Skeletal muscle tissue (tissue), 4 donors: ENCODE results near the gene STX8. TPM values are rescaled to one million over a fixed set of nuclear protein-coding genes. Genes with fewer than 3 reads are reported as not detected.
A peak's percentile ranks its signal among the peaks of the same experiment; 100 is the strongest.

Experiments
- H3K27ac ChIP-seq: one replicate; pipeline ENCODE4 v1.7.0; 2013; ENCODE audit warnings: mild to moderate bottlenecking, low read depth, low read length, inconsistent platforms
- H3K27me3 ChIP-seq, 3 donors: one replicate each; pipeline ENCODE4 v1.7.0; 2013; ENCODE audit warnings: low read length in 3 of 3; ENCODE audit not compliant: control insufficient read depth in 3 of 3, insufficient read depth in 3 of 3
- H3K36me3 ChIP-seq, 3 donors: one replicate each; pipeline ENCODE4 v1.7.0; 2013; ENCODE audit warnings: low read length in 3 of 3; ENCODE audit not compliant: control insufficient read depth in 3 of 3, insufficient read depth in 3 of 3
- H3K4me1 ChIP-seq, 3 donors: one replicate each; pipeline ENCODE4 v1.7.0; 2013; ENCODE audit warnings: low read length in 3 of 3, mild to moderate bottlenecking in 3 of 3; ENCODE audit not compliant: control insufficient read depth in 3 of 3, insufficient read depth in 3 of 3
- H3K4me3 ChIP-seq, 3 donors: one replicate each; pipeline ENCODE4 v1.7.0; 2013; ENCODE audit warnings: low read length in 3 of 3
- H3K9ac ChIP-seq, 3 donors: one replicate each; pipeline ENCODE4 v1.7.0; 2013; ENCODE audit warnings: low read length in 3 of 3, mild to moderate bottlenecking in 3 of 3, moderate library complexity in 2 of 3, low read depth in 1 of 3
- H3K9me3 ChIP-seq, 3 donors: one replicate each; pipeline ENCODE4 v1.7.0; 2013; ENCODE audit warnings: low read length in 3 of 3; ENCODE audit not compliant: control insufficient read depth in 3 of 3
- total RNA-seq: library from RNA; depleted of rRNA; stranded (reverse); fragments of >200 nt; gene quantifications from one replicate; pipeline ENCODE4 v1.2.3, GENCODE V29; 2014
- donor health status: Osteomylitis.

STX8 gene
- total RNA-seq, 1 donor from 2014 or later = 68.4 TPM

DNA sequence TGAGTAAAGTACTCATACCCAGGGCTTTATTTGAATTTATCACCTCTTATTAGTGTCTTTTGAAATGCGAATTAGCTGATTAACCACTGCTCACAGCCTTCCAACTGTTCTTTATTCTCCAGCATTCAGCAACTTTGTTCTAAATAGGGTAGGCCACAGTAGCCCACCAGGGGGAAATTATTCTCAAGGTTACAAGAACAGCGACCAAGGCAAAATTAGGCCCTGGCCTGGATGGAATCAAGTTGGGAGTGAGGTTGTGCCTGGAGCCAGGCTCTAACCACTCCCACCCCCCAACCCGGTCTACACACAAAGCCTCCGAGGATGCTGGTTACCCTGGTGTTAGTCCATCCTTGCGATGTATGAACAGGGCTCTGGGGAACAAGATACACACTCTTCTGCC, 245.5 kb downstream of the STX8 start:
- Histone ChIP-seq H3K27ac (peak overlapping the region; percentile 64), H3K9ac (no peak overlapping the region), H3K4me3 (no peak overlapping the region), H3K9me3 (no peaks in the 10 kb centered on the region), H3K4me1 (peaks cover 9 to 13% (median 10%) of the 10 kb centered on the region in 3 donors), H3K27me3 (no peaks in the 10 kb centered on the region), H3K36me3 (no peaks in the 10 kb centered on the region)

DNA sequence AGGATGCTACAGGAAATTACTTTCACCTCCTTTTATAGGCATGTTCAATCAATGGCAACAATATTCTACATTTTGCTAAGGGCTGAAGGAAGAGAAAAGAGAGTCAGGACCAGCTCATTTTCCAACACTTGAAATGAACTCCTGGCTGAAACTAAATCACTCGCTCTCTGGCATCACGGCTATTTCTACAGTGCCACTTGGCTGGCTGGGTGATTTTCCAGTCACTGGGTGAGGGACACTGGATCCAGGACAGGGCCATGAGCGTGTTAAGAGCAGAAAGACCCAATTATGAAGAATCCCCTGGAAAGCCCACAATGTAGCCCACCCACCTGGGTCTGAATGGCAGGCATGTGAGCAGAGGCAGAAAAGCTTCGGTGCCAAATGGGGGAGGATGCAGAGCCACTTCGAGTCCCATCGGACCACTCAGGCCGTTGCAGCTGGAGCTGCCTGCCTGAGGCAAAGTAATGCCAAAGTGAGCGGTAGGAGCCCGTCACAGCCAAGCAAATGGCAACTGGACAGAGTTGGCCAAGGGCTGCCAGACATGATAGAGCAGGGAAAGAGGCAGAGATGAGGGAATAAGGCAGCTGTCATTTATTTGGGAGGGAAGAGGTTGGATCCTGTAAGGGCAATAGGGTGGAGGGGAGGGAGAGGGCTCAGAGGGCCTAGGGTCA, 246.2 kb downstream of the STX8 start:
- H3K9ac ChIP-seq = peak overlapping the region in 1 of 3 donors; percentile 33
- H3K4me1 ChIP-seq = peaks cover 9 to 15% (median 10%) of the 10 kb centered on the region in 3 donors
- peak overlapping the region; percentile 64 for H3K27ac ChIP-seq
- no peaks in the 10 kb centered on the region for H3K9me3 ChIP-seq
- H3K36me3 ChIP-seq = no peaks in the 10 kb centered on the region
- H3K4me3 ChIP-seq = peak overlapping the region; percentile 23 to 56 (median 56)
- H3K27me3 ChIP-seq = no peaks in the 10 kb centered on the region

DNA sequence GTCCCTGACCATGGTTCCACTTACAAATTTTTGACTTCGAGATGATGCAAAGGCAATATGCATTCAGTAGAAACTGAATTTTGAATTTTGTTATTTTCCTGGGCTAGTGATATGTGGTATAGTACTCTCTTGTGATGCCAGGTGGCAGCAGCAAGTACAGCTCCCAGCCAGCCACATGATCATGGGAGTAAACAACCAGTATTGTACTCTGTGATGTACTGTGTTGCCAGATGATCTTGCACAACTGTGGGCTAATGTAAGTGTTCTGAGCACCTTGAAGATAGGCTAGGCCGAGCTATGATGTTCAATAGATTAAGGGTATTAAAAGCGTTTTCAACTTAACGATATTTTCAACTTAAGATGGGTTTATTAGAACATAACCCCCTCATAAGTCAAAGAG, 250.8 kb downstream of the STX8 start:
- no peaks in the 10 kb centered on the region for H3K27me3 ChIP-seq
- H3K9me3 ChIP-seq = no peaks in the 10 kb centered on the region
- H3K36me3 ChIP-seq = no peaks in the 10 kb centered on the region
- H3K4me3 ChIP-seq = no peak overlapping the region
- peaks cover 6 to 11% (median 9%) of the 10 kb centered on the region in 3 donors for H3K4me1 ChIP-seq
- H3K9ac ChIP-seq = no peak overlapping the region
- no peak overlapping the region for H3K27ac ChIP-seq

DNA sequence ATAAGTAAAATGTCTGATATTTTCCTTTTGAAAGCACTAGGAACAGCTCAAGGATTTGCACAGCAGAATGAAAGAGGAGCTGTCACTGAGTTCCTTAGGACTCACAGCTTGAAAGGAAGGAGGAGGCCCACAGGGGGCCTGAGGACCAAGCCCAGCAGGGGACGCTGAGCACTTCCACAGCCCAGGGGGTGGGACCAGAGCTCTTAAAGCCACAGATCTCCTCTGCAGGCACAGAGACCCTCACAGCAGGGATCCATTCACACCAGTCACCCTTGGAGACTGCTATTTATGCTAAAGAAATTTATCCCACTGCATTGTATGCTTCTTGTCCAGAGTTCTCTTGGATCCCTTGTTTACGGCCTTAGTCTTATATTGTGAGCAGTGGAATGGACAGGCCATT, 253.3 kb downstream of the STX8 start:
- Histone ChIP-seq H3K36me3 (no peaks in the 10 kb centered on the region), H3K4me3 (no peak overlapping the region), H3K27me3 (no peaks in the 10 kb centered on the region), H3K27ac (no peak overlapping the region), H3K4me1 (peaks cover 0 to 2% (median 0%) of the 10 kb centered on the region in 3 donors), H3K9me3 (no peaks in the 10 kb centered on the region), H3K9ac (no peak overlapping the region)

DNA sequence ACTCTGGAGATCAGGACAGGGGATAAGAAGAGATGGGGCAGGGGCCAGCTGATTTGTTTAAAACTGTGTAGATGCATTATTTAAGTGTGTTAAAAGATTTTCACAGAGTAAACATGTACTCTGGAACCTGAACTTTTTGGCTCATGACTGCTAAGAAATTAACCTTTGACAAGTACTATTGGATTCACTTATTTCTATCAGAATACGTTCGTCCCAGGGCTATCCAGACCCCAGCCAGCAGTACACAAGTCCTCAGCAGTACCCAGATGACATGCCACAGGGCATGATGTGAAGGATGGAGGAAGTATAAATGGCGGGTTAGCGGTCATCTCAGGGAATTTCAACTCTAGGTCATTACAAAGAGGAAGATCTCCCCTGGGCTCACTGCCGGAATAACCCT, 253.7 kb downstream of the STX8 start:
- Histone ChIP-seq H3K9ac (no peak overlapping the region), H3K36me3 (no peaks in the 10 kb centered on the region), H3K27me3 (no peaks in the 10 kb centered on the region), H3K9me3 (no peaks in the 10 kb centered on the region), H3K4me1 (peaks cover 0 to 2% (median 0%) of the 10 kb centered on the region in 3 donors), H3K27ac (no peak overlapping the region), H3K4me3 (no peak overlapping the region)

DNA sequence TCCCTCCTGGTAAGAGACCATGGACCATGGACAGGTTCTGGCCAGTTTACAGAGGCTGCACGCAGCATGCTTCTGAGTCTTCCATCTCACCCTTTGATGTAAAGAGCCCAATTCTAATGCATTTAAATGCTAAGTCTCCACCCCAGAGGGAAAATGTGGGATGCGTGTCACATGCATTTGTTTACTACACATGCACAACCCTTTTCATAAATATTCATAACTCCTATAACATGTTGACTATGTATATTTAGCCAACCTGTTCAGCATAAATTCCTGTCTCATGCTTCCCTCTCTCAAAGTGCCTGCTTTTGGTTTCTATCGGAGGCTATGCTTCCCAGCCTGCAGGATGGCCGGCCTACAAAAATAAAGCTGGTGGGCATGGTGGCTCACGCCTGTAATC, 260.3 kb downstream of the STX8 start:
- H3K36me3 ChIP-seq = no peaks in the 10 kb centered on the region
- no peaks in the 10 kb centered on the region for H3K9me3 ChIP-seq
- no peak overlapping the region for H3K4me3 ChIP-seq
- no peak overlapping the region for H3K27ac ChIP-seq
- H3K9ac ChIP-seq = no peak overlapping the region
- no peaks in the 10 kb centered on the region for H3K27me3 ChIP-seq
- peaks cover 0 to 3% (median 0%) of the 10 kb centered on the region in 3 donors for H3K4me1 ChIP-seq

DNA sequence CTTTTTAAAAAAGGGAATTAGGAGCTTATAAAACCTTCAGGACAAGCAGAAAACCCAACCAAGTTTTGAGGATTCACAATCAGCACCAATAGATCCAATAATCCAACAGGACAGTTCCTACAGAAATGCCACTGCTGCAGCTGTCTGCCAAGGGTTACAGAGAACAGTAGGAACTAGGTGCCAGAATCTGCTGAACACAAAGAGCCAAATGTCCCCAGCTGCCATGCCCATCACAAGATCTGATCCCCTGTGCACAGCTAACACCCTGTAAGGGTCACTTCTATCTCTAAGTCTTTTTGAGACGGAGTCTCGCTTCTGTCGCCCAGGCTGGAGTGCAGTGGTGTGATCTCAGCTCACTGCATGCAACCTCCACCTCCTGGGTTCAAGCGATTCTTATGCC, 262.3 kb downstream of the STX8 start:
- Histone ChIP-seq H3K9me3 (no peaks in the 10 kb centered on the region), H3K36me3 (no peaks in the 10 kb centered on the region), H3K27ac (no peak overlapping the region), H3K27me3 (no peaks in the 10 kb centered on the region), H3K9ac (no peak overlapping the region), H3K4me1 (peaks cover 0 to 3% (median 0%) of the 10 kb centered on the region in 3 donors), H3K4me3 (no peak overlapping the region)

DNA sequence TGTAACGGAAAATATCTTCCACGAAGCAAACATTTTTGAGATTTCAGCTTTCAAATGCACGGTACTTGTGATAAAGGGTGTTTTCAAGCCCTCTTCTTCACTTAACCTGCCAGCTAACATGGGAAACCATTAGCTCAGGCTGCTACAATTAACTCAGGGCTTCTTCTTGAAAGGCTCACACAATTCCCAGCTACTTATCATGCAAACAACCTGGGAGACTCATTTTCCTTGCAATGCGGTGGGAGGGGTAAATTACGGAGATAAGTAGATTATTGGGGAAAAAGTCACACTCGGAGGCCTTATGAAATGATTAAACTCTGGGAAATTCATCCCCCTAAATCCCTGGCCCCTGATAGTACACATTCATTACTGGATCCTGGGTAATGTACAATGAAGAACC, 266.4 kb downstream of the STX8 start:
- H3K36me3 ChIP-seq = no peaks in the 10 kb centered on the region
- no peak overlapping the region for H3K4me3 ChIP-seq
- H3K27me3 ChIP-seq = no peaks in the 10 kb centered on the region
- H3K4me1 ChIP-seq = peaks cover 0 to 3% (median 0%) of the 10 kb centered on the region in 3 donors
- no peak overlapping the region for H3K27ac ChIP-seq
- H3K9me3 ChIP-seq = no peaks in the 10 kb centered on the region
- H3K9ac ChIP-seq = no peak overlapping the region

DNA sequence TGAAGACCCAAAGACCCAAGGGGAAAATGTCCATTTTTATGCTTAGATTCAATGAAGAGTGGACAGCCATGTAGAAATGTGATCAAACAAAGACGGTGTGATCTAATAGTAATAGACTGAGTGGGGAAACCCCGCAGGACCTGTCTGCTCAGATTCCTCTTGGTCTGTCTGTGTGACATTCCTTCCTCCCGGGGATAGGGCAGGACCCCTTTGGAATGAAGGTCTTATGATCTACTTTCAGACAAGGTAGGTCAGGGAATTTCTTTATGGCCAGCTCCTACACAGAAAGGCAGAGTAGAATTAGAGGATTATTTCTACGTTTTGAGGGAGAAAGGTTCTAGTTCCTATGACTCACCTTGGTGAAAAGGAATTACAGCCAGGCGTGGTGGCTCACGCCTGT, 267.6 kb downstream of the STX8 start:
- Histone ChIP-seq H3K4me3 (no peak overlapping the region), H3K9me3 (no peaks in the 10 kb centered on the region), H3K4me1 (peaks cover 0 to 3% (median 0%) of the 10 kb centered on the region in 3 donors), H3K36me3 (no peaks in the 10 kb centered on the region), H3K27ac (no peak overlapping the region), H3K9ac (no peak overlapping the region), H3K27me3 (no peaks in the 10 kb centered on the region)

DNA sequence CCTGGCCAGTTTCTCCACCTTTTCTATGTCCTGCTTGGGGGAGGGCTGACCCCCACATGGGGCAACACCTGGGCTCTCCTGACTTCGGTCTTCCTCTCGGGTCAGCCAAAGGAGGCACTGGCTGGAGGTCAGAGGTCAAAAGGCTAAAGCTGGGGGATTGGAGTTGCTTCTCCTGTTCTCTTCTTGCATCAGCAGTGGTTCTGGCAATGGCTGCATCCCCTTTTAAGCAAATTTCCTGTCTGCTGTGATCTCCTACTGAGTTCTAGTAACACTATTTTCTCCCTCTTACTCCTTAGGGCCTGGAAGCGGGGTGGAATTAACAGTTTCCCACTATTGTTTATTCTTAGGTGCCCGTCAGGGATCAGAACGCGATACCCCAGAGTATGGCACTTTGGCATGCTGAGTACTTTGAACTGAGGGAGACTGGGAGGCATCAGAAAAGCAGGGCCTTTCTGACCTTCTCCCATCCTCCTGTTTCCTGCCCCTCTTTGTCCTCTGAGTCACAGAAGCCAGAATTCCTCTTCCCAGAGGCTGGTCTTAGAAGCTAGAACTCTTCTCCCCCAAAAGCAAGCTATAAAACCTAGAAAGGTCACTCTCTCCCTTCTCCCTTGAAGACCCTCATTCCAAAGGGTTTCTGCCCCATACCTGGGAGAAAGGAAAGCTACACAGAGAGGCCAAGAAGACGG, 268.2 kb downstream of the STX8 start:
- Histone ChIP-seq H3K4me1 (peaks cover 0 to 3% (median 0%) of the 10 kb centered on the region in 3 donors), H3K36me3 (no peaks in the 10 kb centered on the region), H3K9me3 (no peaks in the 10 kb centered on the region), H3K4me3 (no peak overlapping the region), H3K9ac (no peak overlapping the region), H3K27ac (no peak overlapping the region), H3K27me3 (no peaks in the 10 kb centered on the region)
